GM19025 (cell line): ENCODE data around the gene PITRM1.
"Not testable (repeated sequence)": the region's sequence is repeated elsewhere in the genome, so short reads cannot be mapped to it uniquely, and the experiment has no call there.

ENCODE experiments used
- ATAC-seq: cut with Tn5 transposase; IDR thresholded peaks from one replicate; pipeline ENCODE4 v1.9.1; 2021; ENCODE audit warnings: mild to moderate bottlenecking, low read depth, moderate library complexity; ENCODE audit not compliant: unreplicated experiment

The PITRM1 gene

GRCh38 chr10:3201796-3202195 is 29.2 kb upstream of the PITRM1 start:
- ATAC-seq: no peak

- ATAC-seq: no peak
Measured at GRCh38 chr10:3199488-3199887, 26.9 kb upstream of the PITRM1 start.

GRCh38 chr10:3198900-3199299 is 26.3 kb upstream of the PITRM1 start:
- ATAC-seq: no peak

GRCh38 chr10:3197348-3198003 is 24.9 kb upstream of the PITRM1 start:
- ATAC-seq: peak; percentile 61

DNA sequence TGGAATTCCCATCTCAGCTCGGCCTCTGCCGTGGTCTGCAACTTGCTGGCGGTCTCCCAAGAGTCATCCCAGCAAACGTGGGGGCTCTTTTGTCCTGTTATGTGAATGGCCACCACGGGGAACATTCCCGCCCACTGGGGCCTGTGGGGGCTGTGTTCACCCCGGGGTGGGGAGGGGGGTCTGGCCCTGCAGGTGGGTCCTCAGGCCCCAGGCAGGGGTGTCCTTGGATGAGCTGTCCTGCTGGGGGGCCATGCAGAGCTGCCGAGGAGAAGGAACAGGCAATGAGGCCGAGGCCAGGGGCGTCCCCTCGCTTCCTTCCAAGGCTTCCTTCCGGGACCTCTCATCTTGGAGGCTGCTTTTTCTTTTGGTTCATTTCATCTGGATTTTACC is 24.4 kb upstream of the PITRM1 start:
- ATAC-seq: no peak

- ATAC-seq: no peak
Measured at GRCh38 chr10:3196482-3196881, 23.9 kb upstream of the PITRM1 start.

DNA sequence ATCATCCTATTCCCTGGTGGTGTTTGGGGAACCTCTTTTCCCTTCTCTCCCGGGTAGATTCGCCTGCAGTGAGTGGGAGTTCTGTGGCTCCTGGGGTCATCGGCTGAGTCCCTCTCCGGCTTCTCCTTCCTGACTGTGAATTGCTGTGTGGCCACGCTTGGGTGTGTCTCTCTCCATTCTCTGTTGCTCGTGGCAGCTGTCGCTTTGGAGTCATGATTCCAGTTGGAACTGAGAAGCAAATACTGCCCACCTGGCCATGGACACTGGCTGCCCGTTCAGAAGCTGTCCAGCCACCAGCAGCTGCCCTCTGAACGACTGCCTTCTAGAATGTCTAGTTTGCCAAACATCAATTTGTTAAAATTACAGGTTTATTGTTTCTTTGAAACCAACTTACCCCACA is 23.1 kb upstream of the PITRM1 start:
- ATAC-seq: no peak

DNA sequence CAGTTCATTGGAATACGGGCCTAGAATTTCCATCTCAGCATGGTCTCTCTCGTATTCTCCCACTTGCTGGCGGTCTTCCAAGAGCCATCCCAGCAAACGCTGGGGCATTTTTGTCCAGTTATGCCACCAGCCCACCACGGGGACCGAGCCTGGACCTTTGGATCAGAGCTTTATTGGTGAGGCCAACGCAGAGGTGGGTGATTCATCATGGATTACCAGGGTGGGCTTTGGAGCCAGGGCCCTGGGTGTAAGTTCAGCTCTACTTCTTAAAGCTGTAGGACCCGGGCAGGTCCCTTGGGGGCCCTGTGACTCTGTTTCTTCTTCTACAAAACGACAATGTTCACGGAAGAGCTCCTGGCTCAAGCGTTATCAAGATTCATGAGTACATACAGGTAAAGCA is 22.7 kb upstream of the PITRM1 start:
- ATAC-seq: no peak

DNA sequence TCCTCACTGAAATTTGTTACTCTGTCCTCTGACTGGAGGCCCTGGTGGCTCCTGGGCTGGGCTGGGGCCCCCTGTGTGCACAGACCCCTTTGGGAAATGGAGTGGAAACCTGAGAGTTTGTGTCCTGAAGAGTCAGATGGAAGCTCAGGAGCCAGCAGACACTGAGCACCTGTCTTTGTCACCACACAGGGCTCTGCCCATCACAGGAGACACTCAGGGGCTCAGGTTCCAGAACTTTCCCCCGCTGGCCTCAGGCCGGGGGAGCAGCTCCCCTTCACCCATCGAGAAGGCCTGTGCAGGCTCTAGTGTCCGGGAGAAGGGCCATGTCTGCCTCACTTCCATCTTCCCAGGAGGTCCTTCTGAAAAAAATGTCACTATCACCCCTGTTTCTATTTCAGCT is 22.3 kb upstream of the PITRM1 start:
- ATAC-seq: no peak

DNA sequence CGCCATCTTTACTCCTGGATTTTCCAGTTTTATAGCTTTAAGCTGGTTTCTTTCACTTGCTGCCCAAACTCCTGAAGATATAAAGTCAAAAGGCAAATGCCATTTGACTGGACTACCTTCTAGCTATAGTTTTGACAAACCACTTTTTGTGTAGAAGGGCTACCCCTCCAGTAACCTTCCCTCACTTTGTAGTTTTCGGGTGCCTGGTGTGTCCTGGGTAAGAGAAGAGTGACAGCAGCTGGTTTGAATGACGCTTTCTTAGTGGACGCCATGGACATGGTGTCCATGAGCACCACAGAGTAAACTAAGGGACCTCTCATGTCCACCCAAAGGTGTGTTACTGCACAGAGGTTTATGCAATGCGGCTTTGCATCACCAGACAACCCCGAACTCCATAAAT is 21.2 kb upstream of the PITRM1 start:
- no peak for ATAC-seq

- ATAC-seq: no peak
Measured at GRCh38 chr10:3192856-3193635, 20.5 kb upstream of the PITRM1 start.

DNA sequence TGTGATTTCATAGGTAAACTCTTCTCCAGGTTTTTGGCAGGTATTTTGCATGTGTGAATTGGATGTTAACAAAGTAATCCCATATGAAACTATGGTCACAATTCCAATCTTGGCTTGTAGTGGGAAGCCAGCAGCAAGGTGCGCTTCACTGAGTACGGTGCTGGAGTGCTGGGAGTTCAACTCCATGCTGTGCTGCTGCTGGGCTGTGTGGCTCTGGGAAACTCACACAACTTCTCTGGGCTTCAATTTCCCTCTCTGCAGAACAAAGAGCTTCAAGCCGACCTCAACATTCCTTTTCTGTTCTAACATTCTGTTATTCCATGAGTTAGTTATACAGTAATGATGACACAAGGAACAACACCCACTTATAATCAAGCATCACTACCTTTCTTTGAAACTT is 18.2 kb upstream of the PITRM1 start:
- ATAC-seq: no peak

DNA sequence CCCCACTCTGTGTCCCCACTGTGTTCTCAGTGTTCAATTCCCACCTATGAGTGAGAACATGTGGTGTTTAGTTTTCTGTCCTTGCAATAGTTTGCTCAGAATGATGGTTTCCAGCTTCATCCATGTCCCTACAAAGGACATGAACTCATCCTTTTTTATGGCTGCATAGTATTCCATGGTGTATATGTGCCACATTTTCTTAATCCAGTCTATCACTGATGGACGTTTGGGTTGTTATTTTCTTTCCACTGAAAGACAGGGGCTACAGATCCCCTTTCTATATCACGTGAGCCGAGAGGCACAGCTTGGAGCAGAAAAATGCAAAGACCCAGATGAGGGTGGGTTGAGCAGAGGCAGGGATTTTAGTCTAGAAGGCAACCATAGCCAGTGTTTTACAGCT is 14.6 kb upstream of the PITRM1 start:
- ATAC-seq: not testable (repeated sequence)

DNA sequence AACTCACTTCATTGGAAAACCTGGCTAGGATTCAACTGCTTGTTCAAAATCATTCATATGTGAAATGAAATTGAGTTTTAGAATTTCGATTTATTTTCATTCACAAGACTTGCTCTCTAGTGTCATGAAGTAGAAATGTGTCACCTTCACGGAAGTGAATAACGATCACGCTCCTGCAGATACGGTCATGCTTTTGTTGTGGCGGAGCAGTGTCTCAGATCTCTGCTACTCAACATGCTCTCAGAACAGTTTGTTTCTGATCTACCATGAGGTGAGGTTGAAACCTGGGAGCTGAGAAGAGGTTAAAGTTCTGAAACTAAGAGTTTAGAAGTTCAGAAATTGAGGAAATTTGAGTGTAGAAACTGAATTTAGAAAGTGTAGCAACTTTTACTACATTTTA is 13.8 kb upstream of the PITRM1 start:
- no peak for ATAC-seq

DNA sequence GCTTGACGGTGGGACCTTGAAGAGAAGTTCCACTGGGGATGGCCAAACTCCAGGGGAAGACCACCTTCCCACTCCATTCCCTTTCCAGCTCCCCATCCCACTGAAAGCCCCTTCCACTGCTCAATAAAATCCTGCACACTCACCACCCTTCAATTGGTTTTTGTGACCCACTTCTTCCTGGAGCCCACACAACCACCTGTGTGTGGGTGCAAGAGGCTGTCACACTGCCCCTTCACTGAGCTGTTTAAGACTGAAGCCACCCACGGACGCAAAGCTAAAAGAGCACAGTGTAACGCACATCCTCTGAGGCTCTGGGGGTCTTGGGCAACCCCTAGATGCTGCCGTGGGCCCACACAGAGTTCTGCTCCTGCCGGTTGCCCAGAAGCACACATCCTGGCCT is 12.8 kb upstream of the PITRM1 start:
- ATAC-seq: no peak

GRCh38 chr10:3180355-3181025 is 7.9 kb upstream of the PITRM1 start:
- no peak for ATAC-seq

DNA sequence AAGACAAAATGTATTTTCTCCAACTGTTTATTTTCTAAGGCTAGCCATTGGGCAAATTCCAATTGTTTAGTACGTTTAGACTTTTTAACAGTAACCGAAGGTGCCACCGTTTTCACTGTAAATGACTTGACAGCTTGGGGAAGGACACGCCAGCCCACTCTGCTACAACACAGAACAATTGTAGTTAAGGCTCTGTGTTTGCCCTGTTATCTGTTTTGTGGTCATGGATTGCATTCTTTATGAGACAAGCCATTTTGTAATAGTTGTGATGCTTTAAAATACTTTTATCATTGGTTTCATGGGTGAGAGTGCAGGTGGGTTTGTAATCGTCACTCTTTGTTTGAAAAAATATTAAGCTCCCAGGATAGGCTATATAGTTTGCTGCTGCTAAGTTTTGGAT is 6.6 kb upstream of the PITRM1 start:
- ATAC-seq: no peak

DNA sequence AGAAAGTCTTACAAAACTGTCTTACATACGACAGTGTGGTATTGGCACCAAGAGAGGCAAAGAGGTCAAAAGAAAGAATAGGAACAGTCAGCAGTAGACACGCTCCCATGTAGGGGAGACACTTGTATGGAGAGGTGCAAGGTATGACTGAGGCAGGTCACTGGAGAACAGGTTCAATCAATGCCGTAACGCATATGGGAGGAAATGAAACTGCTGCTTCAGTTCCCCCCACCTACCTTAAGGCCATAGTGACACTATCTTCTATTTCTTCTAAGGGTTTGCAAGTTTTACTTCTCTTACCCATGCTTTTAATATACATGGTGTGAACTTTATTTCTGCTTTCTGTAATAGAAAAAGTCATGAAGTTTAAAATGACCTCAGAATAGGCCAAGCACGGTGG is 5.5 kb upstream of the PITRM1 start:
- no peak for ATAC-seq

- peak; percentile 7 for ATAC-seq
Measured at GRCh38 chr10:3173171-3173878, 743 bp upstream of the PITRM1 start.

DNA sequence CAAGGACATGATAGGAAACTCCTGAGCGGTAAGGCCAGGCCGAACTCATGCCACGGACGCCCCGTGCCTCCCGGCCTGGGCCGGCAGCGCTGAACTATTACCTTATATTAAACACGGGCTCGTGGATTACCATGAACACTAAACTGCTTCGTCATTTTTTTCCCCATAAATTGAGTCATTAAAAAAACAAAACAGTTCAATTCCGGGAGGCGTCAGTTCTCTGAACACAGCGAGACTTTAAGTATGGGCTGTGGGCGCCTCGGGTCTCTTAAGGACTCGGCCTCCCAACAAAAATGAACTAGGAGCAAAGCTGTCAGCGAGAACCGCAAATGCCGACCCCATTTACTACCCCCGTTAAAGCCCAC is 519 bp downstream of the PITRM1 start:
- no peak for ATAC-seq

DNA sequence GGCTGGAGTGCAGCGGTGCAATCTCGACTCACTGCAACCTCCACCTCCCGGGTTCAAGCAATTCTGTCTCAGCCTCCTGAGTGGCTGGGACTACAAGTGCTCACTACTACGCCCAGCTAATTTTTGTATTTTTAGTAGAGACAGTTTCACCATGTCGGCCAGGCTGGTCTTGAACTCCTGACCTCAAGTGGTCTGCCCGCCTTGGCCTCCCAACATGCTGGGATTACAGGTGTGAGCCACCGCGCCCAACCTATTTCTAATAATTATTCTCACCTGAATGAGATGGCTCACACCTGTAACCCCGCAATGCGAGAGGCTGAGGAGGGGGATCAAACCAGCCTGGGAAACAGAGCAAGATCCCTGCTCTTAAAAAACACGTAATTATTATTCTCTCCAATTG is 1.1 kb downstream of the PITRM1 start:
- ATAC-seq: not testable (repeated sequence)
